NB4 (cell line): ENCODE measurements around the gene CCL23.

Source experiments
- CTCF ChIP-seq: IDR thresholded peaks from one replicate; pipeline ENCODE4 v1.5.1; 2012; ENCODE audit warnings: low read depth, low read length
- POLR2A ChIP-seq: IDR thresholded peaks from 2 replicates; pipeline ENCODE4 v1.6.1; 2011; ENCODE audit warnings: mild to moderate bottlenecking; ENCODE audit not compliant: insufficient read length; ENCODE audit errors: extremely low read depth

GRCh38 chr17:36055921-36056520 is 38.2 kb upstream of the CCL23 start:
- TF ChIP-seq POLR2A (no peak), CTCF (no peak)
